HEK293 (cell line): ENCODE data around the gene MGST3.
"Not testable (repeated sequence)": the region's sequence is repeated elsewhere in the genome, so short reads cannot be mapped to it uniquely, and the experiment has no call there.

Experiments
- CTCF ChIA-PET: fragments of 350-600 bp; formaldehyde crosslinking; extraction: SDS; loops from one replicate; lab custom pipeline; 2021; ENCODE audit warnings: antibody characterized with exemption; lab: Yijun Ruan, JAX
- POLR2A ChIA-PET: fragments of 300-600 bp; formaldehyde crosslinking; extraction: SDS; loops from one replicate; lab custom pipeline; 2020; ENCODE audit warnings: antibody characterized with exemption, inconsistent platforms; lab: Yijun Ruan, JAX
- H3K27ac ChIP-seq: fragments of 200-500 bp; sonication (Bioruptor generic); 2 replicates; pipeline ENCODE4 v1.5.1; 2014; ENCODE audit warnings: low read depth, low read length, control low read depth, inconsistent platforms; ENCODE audit errors: extremely low read depth
- H3K36me3 ChIP-seq, 2 experiments: fragments of 200-500 bp in 1 of 2; sonication (Bioruptor generic) in 1 of 2; 1 replicate in 1 of 2; 2 replicates in 1 of 2; pipeline ENCODE4 v1.5.1; 2014 to 2017; ENCODE audit warnings: inconsistent platforms in 2 of 2, low read length in 2 of 2; ENCODE audit not compliant: control insufficient read depth in 2 of 2, insufficient read depth in 1 of 2
- H3K4me1 ChIP-seq: fragments of 200-500 bp; sonication (Bioruptor generic); 2 replicates; pipeline ENCODE4 v1.5.1; 2014; ENCODE audit warnings: mild to moderate bottlenecking, low read length, inconsistent platforms; ENCODE audit not compliant: control insufficient read depth, insufficient read depth
- H3K4me3 ChIP-seq: 2 replicates; pipeline ENCODE4 v1.5.1; 2011; ENCODE audit warnings: low read depth, mild to moderate bottlenecking, control low read depth, low read length, moderate library complexity
- H3K9me3 ChIP-seq: fragments of 200-500 bp; sonication (Bioruptor generic); 2 replicates; pipeline ENCODE4 v1.5.1; 2014; ENCODE audit warnings: low read depth, low read length, inconsistent platforms; ENCODE audit not compliant: control insufficient read depth, insufficient read depth
- GLIS2 ChIP-seq: fragments of 450-650 bp; formaldehyde crosslinking; IDR thresholded peaks from 2 replicates; pipeline ENCODE4 v1.5.1; 2016; ENCODE audit warnings: missing biosample characterization, missing genetic modification characterization
- PRDM1 ChIP-seq: fragments of 450-650 bp; formaldehyde crosslinking; IDR thresholded peaks from 2 replicates; pipeline ENCODE4; 2016; ENCODE audit warnings: missing biosample characterization, missing genetic modification characterization
- REPIN1 ChIP-seq: fragments of 450-650 bp; formaldehyde crosslinking; IDR thresholded peaks from 2 replicates; pipeline ENCODE4 v1.5.1; 2017; ENCODE audit warnings: missing biosample characterization, missing genetic modification characterization, low read depth
- SP7 ChIP-seq: fragments of 450-650 bp; formaldehyde crosslinking; IDR thresholded peaks from 2 replicates; pipeline ENCODE4 v1.5.1; 2016; ENCODE audit warnings: missing biosample characterization, missing genetic modification characterization
- ZBTB11 ChIP-seq: fragments of 450-650 bp; formaldehyde crosslinking; conservative IDR thresholded peaks from 2 replicates; pipeline ENCODE4 v1.5.1; 2016; ENCODE audit warnings: low read depth, missing biosample characterization, missing genetic modification characterization
- ZBTB7A ChIP-seq: fragments of 450-650 bp; formaldehyde crosslinking; IDR thresholded peaks from 2 replicates; pipeline ENCODE4 v1.5.1; 2016; ENCODE audit warnings: low read depth, missing biosample characterization, missing genetic modification characterization
- ZNF121 ChIP-seq: fragments of 450-650 bp; formaldehyde crosslinking; IDR thresholded peaks from 2 replicates; pipeline ENCODE4 v1.5.1; 2016; ENCODE audit warnings: missing biosample characterization, missing genetic modification characterization
- ZNF146 ChIP-seq: fragments of 450-650 bp; formaldehyde crosslinking; IDR thresholded peaks from 2 replicates; pipeline ENCODE4 v1.5.1; 2016; ENCODE audit warnings: missing biosample characterization, missing genetic modification characterization
- ZNF26 ChIP-seq: fragments of 450-650 bp; formaldehyde crosslinking; IDR thresholded peaks from 2 replicates; pipeline ENCODE4 v1.5.1; 2016; ENCODE audit warnings: missing biosample characterization, missing genetic modification characterization
- ZNF350 ChIP-seq: fragments of 450-650 bp; formaldehyde crosslinking; IDR thresholded peaks from 2 replicates; pipeline ENCODE4 v1.5.0; 2017; ENCODE audit warnings: missing biosample characterization, mild to moderate bottlenecking, missing genetic modification characterization
- ZNF354C ChIP-seq: fragments of 450-650 bp; formaldehyde crosslinking; IDR thresholded peaks from 2 replicates; pipeline ENCODE4 v1.5.1; 2016; ENCODE audit warnings: missing biosample characterization, missing genetic modification characterization, low read depth, borderline replicate concordance
- ZNF433 ChIP-seq: fragments of 450-650 bp; formaldehyde crosslinking; IDR thresholded peaks from 2 replicates; pipeline ENCODE4 v1.5.1; 2016; ENCODE audit warnings: missing biosample characterization, missing genetic modification characterization, low read depth
- ZNF529 ChIP-seq: fragments of 450-650 bp; formaldehyde crosslinking; IDR thresholded peaks from 2 replicates; pipeline ENCODE4 v1.5.1; 2017; ENCODE audit warnings: missing genetic modification characterization, missing biosample characterization; ENCODE audit not compliant: insufficient replicate concordance
- ZNF658 ChIP-seq: fragments of 450-650 bp; formaldehyde crosslinking; IDR thresholded peaks from 2 replicates; pipeline ENCODE4; 2016; ENCODE audit warnings: missing biosample characterization, missing genetic modification characterization
- ZNF692 ChIP-seq: fragments of 450-650 bp; formaldehyde crosslinking; IDR thresholded peaks from 2 replicates; pipeline ENCODE4 v1.5.1; 2016; ENCODE audit warnings: missing biosample characterization, missing genetic modification characterization
- ZXDB ChIP-seq: fragments of 450-650 bp; formaldehyde crosslinking; IDR thresholded peaks from 2 replicates; pipeline ENCODE4 v1.5.1; 2016; ENCODE audit warnings: missing biosample characterization, missing genetic modification characterization

MGST3 gene

GRCh38 chr1:165658766-165659580 is 27.9 kb downstream of the MGST3 start:
- CTCF ChIA-PET, H3K4me3 ChIP-seq: not testable (repeated sequence)
- TF ChIP-seq PRDM1 (peak; percentile 55; the same call in 1 of the 2 replicates), ZNF121 (tag by site-specific recombination) (peak; percentile 66)
- TF ChIP-seq, all 188 proteins: peak for 2; not testable (repeated sequence) for 186
- not testable (repeated sequence) for H3K4me1 ChIP-seq, H3K27ac ChIP-seq, H3K9me3 ChIP-seq
- POLR2A ChIA-PET, result interaction anchor here (1.6 kb wide), 1 partner anchor 12 kb away, joined by 4 read pairs; no protein-coding TSS in a partner anchor
- H3K36me3 ChIP-seq, result peaks cover 0 to 59% of the 10 kb centered on the region in 2 experiments; a peak in 1 of 3 replicates

GRCh38 chr1:165659581-165659895 is 28.5 kb downstream of the MGST3 start:
- POLR2A ChIA-PET, result no interaction called here
- Histone ChIP-seq H3K27ac (no peak overlapping the region), H3K9me3 (no peaks in the 10 kb centered on the region), H3K4me1 (no peaks in the 10 kb centered on the region), H3K36me3 (peaks cover 0 to 60% of the 10 kb centered on the region in 2 experiments; a peak in 1 of 3 replicates), H3K4me3 (no peak overlapping the region)
- TF ChIP-seq ZNF692 (tag by site-specific recombination) (no peak), REPIN1 (tag by site-specific recombination) (no peak), ZNF350 (tag by site-specific recombination) (no peak), ZBTB11 (no peak), ZNF354C (no peak), ZNF529 (no peak), ZNF146 (no peak), ZNF26 (tag by site-specific recombination) (no peak), ZBTB7A (no peak), GLIS2 (no peak), ZNF121 (tag by site-specific recombination) (no peak), SP7 (tag by site-specific recombination) (no peak), ZNF433 (tag by site-specific recombination) (no peak), ZXDB (tag by site-specific recombination) (no peak), PRDM1 (no peak)
- CTCF ChIA-PET, result no interaction called here

- H3K36me3 ChIP-seq, result peaks cover 0 to 68% of the 10 kb centered on the region in 2 experiments; a peak in 2 of 3 replicates
These were observed 30.7 kb downstream of the MGST3 start for GRCh38 chr1:165661703-165662102.

More at GRCh38 chr1:165661703-165662102, 30.7 kb downstream of the MGST3 start:
- ChIA-PET POLR2A (interaction anchor here (1.0 kb wide), 1 partner anchor 24 kb away, joined by 3 read pairs; no protein-coding TSS in a partner anchor), CTCF (no interaction called here)
- no peaks in the 10 kb centered on the region for H3K9me3 ChIP-seq
- H3K27ac ChIP-seq, result no peak overlapping the region
- H3K4me1 ChIP-seq, result no peaks in the 10 kb centered on the region
- no peak overlapping the region for H3K4me3 ChIP-seq
- TF ChIP-seq ZNF658, result no peak
